ENCODE results near the gene CEP43. TPM values are rescaled to one million over a fixed set of nuclear protein-coding genes. Genes with fewer than 3 reads are reported as not detected.

Gene CEP43
- total and polyA plus RNA-seq, 10 of the 15 experiments (the other 5 are each of a cell fraction or from before 2014, with no cell fraction given), result 7.7 to 49.9 (median 24.6) TPM

- POLR2A ChIA-PET, result interaction anchor here (0.6 kb wide), 1 partner anchor 29 kb away, joined by 4 read pairs; no protein-coding TSS in a partner anchor
These were observed 21.3 kb upstream of the CEP43 start for GRCh38 chr6:166977621-166978525.

More at GRCh38 chr6:166977621-166978525, 21.3 kb upstream of the CEP43 start:
- no peak for DNase-seq (ENCODE audit: low read depth, low spot score)
- Histone ChIP-seq H3K9ac (ENCODE audit: control insufficient read depth, insufficient read depth, low read length) (no peak overlapping the region), H3K4me2 (ENCODE audit: control insufficient read depth, insufficient read depth) (no peak overlapping the region), H3K4me3 (no peak overlapping the region), H2AFZ (ENCODE audit: control insufficient read depth, low read depth, low read length) (no peak overlapping the region), H3K36me3 (ENCODE audit: control insufficient read depth in 2 of 2, insufficient read depth in 2 of 2, low read length in 1 of 2) (peaks cover 0 to 3% of the 10 kb centered on the region in 2 experiments; a peak in 1 of 4 replicates), H3K27me3 (replicated peaks in 1 of 2; ENCODE audit: control insufficient read depth in 2 of 2, insufficient read depth in 2 of 2, low read length in 1 of 2) (no peaks in the 10 kb centered on the region), H3K9me3 (replicated peaks; ENCODE audit: control insufficient read depth, insufficient read depth, low read length) (no peaks in the 10 kb centered on the region), H3K4me1 (ENCODE audit: control insufficient read depth, insufficient read depth, low read length) (no peaks in the 10 kb centered on the region), H4K20me1 (ENCODE audit: control insufficient read depth, insufficient read depth) (no peaks in the 10 kb centered on the region), H3K27ac (ENCODE audit: control insufficient read depth, insufficient read depth) (no peak overlapping the region), H3K79me2 (ENCODE audit: control insufficient read depth, insufficient read depth, low read length) (no peaks in the 10 kb centered on the region)
- in situ Hi-C loops (cut with MboI), result no loop called here
- CTCF ChIA-PET, result interaction anchor here (0.9 to 6.0 kb wide), 2 partner anchors 12 to 191 kb away, joined by 3 to 43 read pairs; no protein-coding TSS in a partner anchor
- SMC1A ChIA-PET (ENCODE audit: uncharacterized antibody, unreplicated experiment), result interaction anchor here (1.5 to 5.6 kb wide), 2 partner anchors 12 to 14 kb away, joined by 3 to 36 read pairs; no protein-coding TSS in a partner anchor
- ATAC-seq, result no peak
- 97% methylated on average over 9 of the region's 9 CpGs for WGBS (ENCODE audit: insufficient coverage, insufficient replicate concordance, low lambda C conversion rate, missing lambda C conversion rate)
- FAIRE-seq, result no peak
- TF ChIP-seq ZNF274 (IDR thresholded peaks at IDR 0.05; ENCODE audit: insufficient read depth, insufficient read length), result no peak
- TF ChIP-seq RFX5 (IDR thresholded peaks at IDR 0.05; ENCODE audit: low read depth, low read length), result no peak
- no peak for TF ChIP-seq BCL3 (IDR thresholded peaks at IDR 0.05; ENCODE audit: borderline replicate concordance, insufficient read depth, low read depth, low read length, poor library complexity, severe bottlenecking)
- TF ChIP-seq ZNF592 (IDR thresholded peaks at IDR 0.05), result no peak
- no peak for TF ChIP-seq SUZ12 (IDR thresholded peaks at IDR 0.05; ENCODE audit: unreplicated experiment)
- no peak for TF ChIP-seq IKZF1 (conservative IDR thresholded peaks at IDR 0.05)
- RAD21 ChIA-PET (ENCODE audit: unreplicated experiment), result no interaction called here
- no TSS peak for BruUV-seq (replicated peaks)
- intact Hi-C loops (cut with micrococcal nuclease; ENCODE audit: unreplicated experiment), result no loop called here
